CD4-positive, alpha-beta T cell treated with Interleukin-4 for 1 hour (primary cell): Measurements from ENCODE around the gene EFHC2.

Source experiments
- DNase-seq, 2 donors: peaks; one replicate each; pipeline ENCODE4 v3.0.0-alpha.2; 2020 to 2022

Gene EFHC2

DNA sequence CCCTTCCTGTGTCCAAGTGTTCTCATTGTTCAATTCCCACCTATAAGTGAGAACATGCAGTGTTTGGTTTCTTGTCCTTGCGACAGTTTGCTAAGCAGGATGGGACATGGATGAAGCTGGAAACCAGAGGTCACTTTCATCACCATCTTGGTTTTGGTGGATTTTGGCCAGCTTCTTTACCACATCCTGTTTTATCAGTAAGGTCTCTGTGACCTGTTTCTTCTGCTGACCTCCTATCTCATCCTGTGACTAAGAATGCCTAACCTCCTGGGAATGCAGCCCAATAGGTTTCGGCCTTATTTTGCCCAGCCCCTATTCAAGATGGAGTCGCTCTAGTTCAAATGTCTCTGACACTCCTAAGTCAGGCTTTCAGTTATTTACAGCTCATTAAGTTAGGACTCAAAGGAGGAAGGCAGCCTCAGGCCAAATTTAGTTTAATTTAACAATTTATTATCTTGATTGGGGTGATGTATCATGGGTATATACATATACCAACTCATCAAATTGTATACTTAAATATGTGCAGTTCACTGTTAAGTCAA is 200.3 kb downstream of the EFHC2 start:
- no peak for DNase-seq

- no peak for DNase-seq
Measured at GRCh38 chrX:44130189-44130588, 213.3 kb downstream of the EFHC2 start.

DNA sequence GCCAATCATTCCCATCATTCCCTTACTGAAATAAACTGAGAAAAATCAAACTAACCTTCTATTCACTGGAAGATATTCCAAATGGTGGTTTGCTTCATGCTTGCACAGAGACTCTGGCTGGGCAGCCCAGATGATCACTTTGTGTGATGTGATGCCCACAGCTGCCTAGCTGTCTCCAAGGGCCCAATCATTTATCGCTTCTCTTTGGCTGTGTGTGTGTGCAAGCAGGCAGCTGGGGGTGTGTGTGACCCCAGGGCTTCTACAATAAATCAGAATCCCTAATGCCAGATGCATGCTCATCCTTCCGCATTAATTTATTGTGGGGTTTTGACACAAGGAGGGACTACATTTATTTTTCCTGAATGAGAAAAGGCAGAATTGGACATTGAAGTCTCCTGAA is 230.1 kb downstream of the EFHC2 start:
- no peak for DNase-seq

DNA sequence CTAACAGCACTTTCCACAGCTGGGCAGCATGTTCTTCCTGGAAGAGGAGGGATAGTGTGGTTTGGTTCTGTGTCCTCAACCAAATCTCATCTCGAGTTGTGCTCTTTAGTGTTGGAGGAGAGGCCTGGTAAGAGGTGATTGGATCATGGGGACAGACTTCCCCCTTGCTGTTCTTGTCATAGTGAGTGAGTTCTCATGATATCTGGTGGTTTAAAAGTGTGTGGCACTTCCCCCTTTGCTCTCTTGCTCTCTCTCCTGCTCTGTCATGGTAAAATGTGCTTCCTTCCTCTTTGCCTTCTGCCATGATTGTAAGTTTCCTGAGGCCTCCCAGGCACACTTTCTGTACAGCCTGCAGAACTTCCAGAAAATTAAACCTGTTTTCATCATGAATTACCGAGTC is 236.6 kb downstream of the EFHC2 start:
- no peak for DNase-seq

GRCh38 chrX:44105228-44105913 is 238.1 kb downstream of the EFHC2 start:
- no peak for DNase-seq

- no peak for DNase-seq
Measured at GRCh38 chrX:44104699-44105098, 238.8 kb downstream of the EFHC2 start.

GRCh38 chrX:44101281-44101680 is 242.2 kb downstream of the EFHC2 start:
- DNase-seq = no peak

DNA sequence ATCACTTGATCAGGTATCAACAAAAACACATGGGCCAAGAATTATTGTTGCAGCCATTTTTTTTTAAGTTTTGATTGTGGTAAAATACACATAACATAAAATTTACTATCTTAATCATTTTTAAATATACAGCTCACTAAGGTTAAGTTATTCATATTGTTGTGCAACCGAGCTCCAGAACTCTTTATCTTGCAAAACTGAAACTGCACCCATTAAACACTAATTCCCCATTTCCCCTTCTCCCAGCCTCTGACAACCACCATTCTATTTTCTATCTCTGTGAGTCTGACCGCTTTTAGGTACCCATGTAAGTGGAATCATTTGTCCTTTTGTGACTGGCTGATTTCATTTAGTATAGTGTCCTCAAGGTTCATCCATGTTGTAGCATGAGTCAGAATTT is 244.1 kb downstream of the EFHC2 start:
- no peak for DNase-seq
